Immature natural killer cell (primary cell): ENCODE data around the gene HDAC7. TPM values are rescaled to one million over a fixed set of nuclear protein-coding genes. Genes with fewer than 3 reads are reported as not detected.
A peak's percentile ranks its signal among the peaks of the same experiment; 100 is the strongest.

Experiments
- DNase-seq, 3 donors: peaks; one replicate each; pipeline ENCODE4 v3.0.0; 2022; ENCODE audit warnings: mixed read lengths in 1 of 3
- H3K27ac Mint-ChIP-seq, 6 donors: one replicate each; pipeline ENCODE4 v1.8.0; 2020; ENCODE audit warnings: mixed read lengths in 6 of 6, mild to moderate bottlenecking in 5 of 6, inconsistent platforms in 4 of 6, moderate library complexity in 3 of 6
- H3K27me3 Mint-ChIP-seq, 3 donors: one replicate each; pipeline ENCODE4 v1.8.0; 2020 to 2021; ENCODE audit warnings: low read depth in 3 of 3, mild to moderate bottlenecking in 3 of 3, mixed read lengths in 3 of 3, moderate library complexity in 3 of 3, inconsistent platforms in 1 of 3
- H3K36me3 Mint-ChIP-seq, 3 donors: one replicate each; pipeline ENCODE4 v1.8.0; 2020; ENCODE audit warnings: mixed read lengths in 3 of 3, inconsistent platforms in 2 of 3, mild to moderate bottlenecking in 2 of 3
- H3K4me1 Mint-ChIP-seq, 2 donors: one replicate each; pipeline ENCODE4 v1.8.0; 2020; ENCODE audit warnings: inconsistent platforms in 2 of 2, mild to moderate bottlenecking in 2 of 2, mixed read lengths in 2 of 2, moderate library complexity in 1 of 2
- H3K4me3 Mint-ChIP-seq, 5 donors: one replicate each; pipeline ENCODE4 v1.8.0; 2020; ENCODE audit warnings: mild to moderate bottlenecking in 5 of 5, mixed read lengths in 5 of 5, inconsistent platforms in 3 of 5, moderate library complexity in 3 of 5
- H3K9me3 Mint-ChIP-seq, 6 donors: one replicate each; pipeline ENCODE4 v1.8.0; 2020; ENCODE audit warnings: mild to moderate bottlenecking in 6 of 6, mixed read lengths in 6 of 6, inconsistent platforms in 4 of 6, moderate library complexity in 3 of 6
- polyA plus RNA-seq, 3 donors: library from polyadenylated mRNA; unstranded; fragments of 300-500 nt; fragmentation: Illumina TruSeq; gene quantifications; one replicate each; pipeline ENCODE4 v1.2.3, GENCODE V29; 2021

Gene HDAC7
- polyA plus RNA-seq, 3 donors from 2014 or later = 5.9 to 29.1 (median 11.5) TPM

DNA sequence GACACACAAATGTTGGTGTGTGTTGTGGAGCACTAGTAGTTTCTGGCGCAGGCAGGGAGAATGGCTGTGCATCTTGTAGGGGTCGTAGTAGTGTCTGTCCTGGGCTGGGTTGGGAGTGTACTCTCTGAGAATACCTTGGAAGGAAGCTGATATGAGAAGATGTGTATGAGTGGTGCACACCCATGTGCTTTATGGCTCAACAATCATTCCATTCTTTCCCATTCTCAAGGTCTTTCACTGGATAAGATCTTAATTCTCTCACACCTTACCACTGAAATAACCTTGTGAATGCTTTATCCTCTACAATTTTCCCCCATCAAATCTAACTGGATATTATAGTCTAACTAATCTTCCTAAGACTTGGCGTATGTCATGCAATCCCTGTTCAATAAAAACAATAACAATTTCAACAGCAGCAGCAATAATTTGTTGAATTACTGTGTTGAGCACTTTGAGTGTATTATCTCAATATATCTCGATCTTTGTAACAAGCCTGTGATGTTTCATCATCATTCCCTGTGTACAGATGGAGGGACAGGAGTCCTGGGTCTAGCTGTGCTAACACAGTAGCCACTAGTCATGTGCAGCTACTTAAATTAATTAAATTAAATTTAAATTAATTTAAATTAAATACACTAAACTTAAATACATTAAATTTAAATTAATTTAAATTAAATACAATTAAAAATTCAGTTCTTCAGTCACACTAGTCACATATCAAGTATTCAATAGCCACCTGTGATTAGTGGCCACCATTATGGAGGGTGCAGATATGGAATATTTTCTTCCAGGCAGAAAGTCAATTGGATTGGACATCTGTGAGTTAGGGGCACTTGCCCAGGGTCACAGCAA is 50.2 kb downstream of the HDAC7 start:
- Mint-ChIP-seq H3K4me3 (no peak overlapping the region), H3K36me3 (no peaks in the 10 kb centered on the region), H3K4me1 (peaks cover 21 to 32% of the 10 kb centered on the region in 2 donors), H3K9me3 (no peaks in the 10 kb centered on the region), H3K27ac (no peak overlapping the region), H3K27me3 (peaks cover 3 to 12% (median 7%) of the 10 kb centered on the region in 3 donors)
- DNase-seq = no peak

GRCh38 chr12:47768323-47768811 is 51.3 kb downstream of the HDAC7 start:
- Mint-ChIP-seq H3K4me3 (no peak overlapping the region), H3K36me3 (no peaks in the 10 kb centered on the region), H3K27me3 (peaks cover 3 to 10% (median 5%) of the 10 kb centered on the region in 3 donors), H3K4me1 (peaks cover 13 to 23% of the 10 kb centered on the region in 2 donors), H3K9me3 (no peaks in the 10 kb centered on the region), H3K27ac (no peak overlapping the region)
- DNase-seq = no peak

DNA sequence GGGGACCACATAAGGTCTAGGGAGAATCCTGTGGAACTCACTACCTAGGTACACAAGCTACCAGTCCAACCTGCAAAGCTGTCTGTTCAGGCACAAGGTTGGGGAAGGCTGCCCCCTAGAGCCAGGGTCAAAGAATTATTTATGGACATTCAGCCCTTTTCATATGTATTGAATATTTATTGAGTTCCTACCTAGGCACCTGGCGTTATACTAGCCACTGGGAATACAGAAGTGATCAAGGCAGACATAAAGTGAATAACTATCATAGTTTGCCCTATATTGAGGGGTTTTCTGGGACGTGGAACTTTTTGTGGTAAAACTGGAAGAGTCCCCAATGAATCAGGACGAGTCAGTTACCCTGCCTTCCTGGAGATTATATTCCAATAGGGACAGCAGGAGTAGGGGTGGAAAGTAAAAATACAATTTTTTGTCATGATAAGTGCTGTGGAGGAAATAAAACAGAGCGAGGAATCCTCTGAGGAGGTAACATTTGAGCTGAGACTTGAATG is 52.4 kb downstream of the HDAC7 start:
- peak; percentile 53 to 68 (median 56) for DNase-seq
- peaks cover under 1 to 8% (median 5%) of the 10 kb centered on the region in 3 donors for H3K27me3 Mint-ChIP-seq
- H3K9me3 Mint-ChIP-seq = no peaks in the 10 kb centered on the region
- no peaks in the 10 kb centered on the region for H3K36me3 Mint-ChIP-seq
- no peak overlapping the region for H3K4me3 Mint-ChIP-seq
- no peak overlapping the region for H3K27ac Mint-ChIP-seq
- H3K4me1 Mint-ChIP-seq = peaks cover 9 to 17% of the 10 kb centered on the region in 2 donors

- DNase-seq = peak in 2 of 3 donors; percentile 11 to 21
- Mint-ChIP-seq H3K36me3 (no peaks in the 10 kb centered on the region), H3K27me3 (peaks cover 0 to 8% (median 5%) of the 10 kb centered on the region in 3 donors), H3K4me3 (no peak overlapping the region), H3K27ac (no peak overlapping the region), H3K4me1 (peaks cover 8 to 16% of the 10 kb centered on the region in 2 donors), H3K9me3 (no peaks in the 10 kb centered on the region)
These were observed 53.0 kb downstream of the HDAC7 start for GRCh38 chr12:47766502-47767215.

DNA sequence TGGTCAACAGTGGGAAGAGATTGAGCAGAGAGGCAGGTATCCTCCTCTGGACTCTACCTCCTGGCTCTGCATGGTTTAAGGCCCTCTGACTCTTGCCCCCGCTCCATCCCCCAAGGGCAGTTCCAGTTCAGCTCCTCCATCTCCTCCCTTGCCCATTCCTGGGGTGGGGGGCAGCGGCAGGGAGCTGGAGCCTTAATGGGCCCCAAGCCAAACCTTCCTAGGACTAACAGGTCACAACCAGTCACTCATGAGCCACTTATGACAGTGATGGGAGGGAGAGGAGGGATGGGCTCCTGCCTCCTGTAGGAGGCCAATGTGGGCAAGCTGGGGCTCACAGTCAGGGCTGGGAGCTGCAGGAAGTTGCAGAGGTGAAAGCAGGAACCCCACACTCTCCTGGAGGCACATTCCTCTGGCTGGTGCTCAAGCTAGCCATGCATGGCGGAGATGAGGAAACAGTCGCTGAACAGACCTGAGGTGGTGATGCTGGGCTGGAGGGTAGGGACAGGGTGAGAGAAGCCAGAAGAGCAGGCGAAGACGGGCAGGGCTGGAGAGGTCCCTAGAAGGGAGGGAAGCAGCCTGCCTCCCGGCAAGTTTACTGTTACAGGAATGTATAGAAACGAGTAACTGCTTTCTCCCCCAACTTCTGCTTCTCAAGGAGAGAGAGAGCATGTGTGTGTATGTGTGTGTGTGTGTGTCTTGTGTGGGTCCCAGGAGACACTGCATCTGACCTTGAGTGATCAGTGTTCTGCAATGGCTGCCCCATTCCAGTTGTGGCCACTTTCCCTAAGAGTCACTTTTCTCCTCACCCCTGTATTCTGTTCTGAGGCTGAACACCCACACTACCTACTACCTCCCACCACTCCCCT is 56.0 kb downstream of the HDAC7 start:
- Mint-ChIP-seq H3K36me3 (no peaks in the 10 kb centered on the region), H3K4me3 (no peak overlapping the region), H3K4me1 (peaks cover 10 to 16% of the 10 kb centered on the region in 2 donors), H3K27ac (peak overlapping the region in 1 of 6 donors; percentile 27), H3K27me3 (peaks cover 3 to 8% (median 5%) of the 10 kb centered on the region in 3 donors), H3K9me3 (no peaks in the 10 kb centered on the region)
- DNase-seq = no peak

- H3K27ac Mint-ChIP-seq = no peak overlapping the region
- H3K36me3 Mint-ChIP-seq = no peaks in the 10 kb centered on the region
- peaks cover 3 to 8% (median 5%) of the 10 kb centered on the region in 3 donors for H3K27me3 Mint-ChIP-seq
- DNase-seq = no peak
- H3K4me3 Mint-ChIP-seq = no peak overlapping the region
- H3K4me1 Mint-ChIP-seq = peaks cover 12 to 16% of the 10 kb centered on the region in 2 donors
- no peaks in the 10 kb centered on the region for H3K9me3 Mint-ChIP-seq
These were observed 56.7 kb downstream of the HDAC7 start for GRCh38 chr12:47762850-47763465.

DNA sequence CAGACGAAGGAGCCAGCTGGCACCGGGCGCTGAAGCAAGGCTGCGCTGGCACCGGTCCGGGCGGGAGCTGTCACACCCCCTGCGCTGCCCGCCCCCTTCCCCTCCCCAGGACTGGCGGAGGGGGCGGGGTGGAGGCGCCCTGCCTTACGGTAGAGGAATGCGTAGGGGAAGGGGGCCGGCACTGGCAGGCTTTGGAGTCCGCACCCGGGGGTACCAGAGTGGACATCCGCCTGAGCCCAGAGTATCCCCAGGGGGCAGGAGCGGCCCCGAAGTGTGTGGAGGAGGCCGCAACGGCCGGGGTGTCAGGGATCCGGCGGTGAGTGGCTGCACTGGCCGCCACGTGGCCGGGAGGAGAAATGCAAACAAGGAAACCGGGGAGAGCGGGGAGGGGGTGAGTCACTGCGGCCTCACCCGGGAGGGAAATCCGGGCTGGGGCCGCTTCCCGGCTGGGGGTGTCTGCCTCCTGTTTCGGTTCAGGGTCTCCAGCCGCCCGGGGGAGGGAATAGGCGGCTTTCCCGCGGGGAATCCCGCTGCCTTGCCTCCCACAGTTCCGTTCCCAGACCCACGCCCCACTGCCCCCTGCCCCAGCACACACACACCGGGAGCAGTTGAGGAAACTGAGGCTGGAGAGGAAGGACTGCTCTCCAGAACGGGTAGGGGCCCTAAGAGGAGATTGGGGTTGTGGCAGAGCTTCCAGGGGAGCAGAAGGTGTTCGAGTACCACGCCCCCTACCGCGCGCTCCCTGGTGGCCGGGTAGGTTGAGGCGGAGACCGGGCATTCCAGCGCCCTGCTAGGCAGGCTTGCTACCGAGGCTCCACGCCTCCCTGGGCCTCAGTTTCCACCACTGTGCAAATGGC is 60.6 kb downstream of the HDAC7 start, which contains the start of gene RAPGEF3:
Gene RAPGEF3 (minus strand): TSS at position 47 of the 857 bp plus-strand sequence. CDS start 324 bp downstream, outside the sequence.
- Mint-ChIP-seq H3K4me3 (peak within 1 kb of the TSS; percentile 64 to 81 (median 80)), H3K36me3 (no peaks in the 10 kb centered on the region), H3K27ac (peak within 1 kb of the TSS in 3 of 6 donors; percentile 37 to 45 (median 42)), H3K27me3 (peaks cover 2 to 3% (median 3%) of the 10 kb centered on the region in 3 donors), H3K4me1 (peaks cover 0 to 7% of the 10 kb centered on the region in 2 donors), H3K9me3 (no peaks in the 10 kb centered on the region)
- DNase-seq = peak; percentile 57 to 70 (median 58)

DNA sequence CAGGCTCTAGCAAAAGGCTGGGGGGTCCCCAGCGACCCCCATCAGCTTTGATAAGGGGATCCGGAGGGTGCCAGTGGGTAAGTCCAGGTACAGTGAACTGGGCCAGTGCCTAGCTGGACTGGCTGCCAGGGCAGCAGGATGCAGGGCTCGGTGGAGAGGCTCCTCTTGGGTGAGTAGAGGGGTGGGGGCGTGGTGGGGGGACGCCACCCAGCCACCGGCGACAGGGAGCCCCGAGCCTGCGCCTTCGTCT is 61.2 kb downstream of the HDAC7 start:
- Mint-ChIP-seq H3K27ac (no peak overlapping the region), H3K4me3 (peak overlapping the region in 4 of 5 donors; percentile 38 to 68 (median 55)), H3K27me3 (peaks cover 2 to 3% (median 3%) of the 10 kb centered on the region in 3 donors), H3K4me1 (peaks cover 0 to 7% of the 10 kb centered on the region in 2 donors), H3K36me3 (no peaks in the 10 kb centered on the region), H3K9me3 (no peaks in the 10 kb centered on the region)
- DNase-seq = no peak

DNA sequence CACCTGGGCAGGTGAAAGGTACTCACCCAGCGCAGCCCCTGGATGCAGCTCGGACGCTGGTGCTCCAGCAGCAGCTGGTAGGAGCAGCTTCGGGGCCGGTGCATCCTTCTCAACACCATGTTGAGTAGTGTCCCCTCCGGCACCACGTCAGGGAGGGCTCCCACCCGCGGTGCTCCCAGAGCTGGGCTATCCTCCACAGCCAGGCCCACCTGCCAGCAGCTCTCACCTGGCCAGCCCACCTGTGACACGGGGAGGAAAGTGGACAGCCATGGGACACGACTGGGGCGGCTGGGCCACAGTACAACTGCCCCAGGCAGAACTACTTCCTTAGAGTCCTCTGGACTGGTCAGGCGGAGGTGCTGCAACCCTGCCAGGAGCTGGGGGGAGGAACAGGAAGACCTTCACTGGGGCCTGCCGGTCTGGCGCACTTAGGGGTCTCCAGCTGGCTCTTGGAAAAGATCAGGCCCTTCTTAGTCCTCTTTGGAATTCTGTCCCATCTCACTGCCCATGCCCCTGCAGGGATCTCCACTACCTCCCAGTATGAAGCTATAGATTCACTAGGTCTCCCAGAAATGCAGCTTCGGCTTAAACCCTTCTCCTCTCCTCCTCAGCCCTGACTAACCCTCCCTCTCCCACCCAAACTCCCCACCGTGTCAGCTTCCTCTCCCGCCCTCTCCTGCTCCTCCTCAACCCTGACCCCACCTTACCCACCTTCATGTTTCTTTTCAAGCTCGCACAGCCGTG is 61.7 kb downstream of the HDAC7 start:
- no peak for DNase-seq
- Mint-ChIP-seq H3K36me3 (no peaks in the 10 kb centered on the region), H3K9me3 (no peaks in the 10 kb centered on the region), H3K4me3 (peak overlapping the region in 4 of 5 donors; percentile 38 to 68 (median 50)), H3K4me1 (peaks cover 0 to 7% of the 10 kb centered on the region in 2 donors), H3K27ac (peak overlapping the region in 1 of 6 donors; percentile 37), H3K27me3 (peaks cover 2 to 3% (median 3%) of the 10 kb centered on the region in 3 donors)

- H3K4me3 Mint-ChIP-seq = peak overlapping the region in 4 of 5 donors; percentile 12 to 33 (median 20)
- no peaks in the 10 kb centered on the region for H3K9me3 Mint-ChIP-seq
- peaks cover 0 to 7% of the 10 kb centered on the region in 2 donors for H3K4me1 Mint-ChIP-seq
- peaks cover 2 to 3% (median 3%) of the 10 kb centered on the region in 3 donors for H3K27me3 Mint-ChIP-seq
- peak overlapping the region in 2 of 6 donors; percentile 32 to 37 for H3K27ac Mint-ChIP-seq
- H3K36me3 Mint-ChIP-seq = no peaks in the 10 kb centered on the region
- no peak for DNase-seq
These were observed 62.3 kb downstream of the HDAC7 start for GRCh38 chr12:47757364-47757839.
